A549 (cell line): ENCODE measurements around the gene DIO3. TPM values are rescaled to one million over a fixed set of nuclear protein-coding genes. Genes with fewer than 3 reads are reported as not detected.

Experiments
- ATAC-seq, 2 experiments: fragments of 200-7000 bp in 1 of 2; fragments of >200 bp in 1 of 2; cut with Nextera tagmentation in 1 of 2; cut with Tn5 transposase in 1 of 2; 3 replicates each; pipeline versions ENCODE4 v1.8.0 to v1.9.1; 2018 to 2020; ENCODE audit warnings: mild to moderate bottlenecking in 1 of 2, moderate library complexity in 1 of 2
- CTCF ChIA-PET: fragments of 300-600 bp; sonication (Branson Sonifier 250); formaldehyde crosslinking; extraction: SDS; loops from one replicate; lab custom pipeline; 2021; ENCODE audit warnings: antibody characterized with exemption, inconsistent platforms; lab: Yijun Ruan, JAX
- POLR2A ChIA-PET: fragments of 350-600 bp; formaldehyde crosslinking; extraction: SDS; loops from one replicate; lab custom pipeline; 2021; ENCODE audit warnings: antibody characterized with exemption, inconsistent platforms; lab: Yijun Ruan, JAX
- DNase-seq, 2 experiments: peaks; one replicate each; pipeline versions ENCODE4 v3.0.0 to v3.0.0-alpha.2; 2011 to 2016; ENCODE audit warnings: low read depth in 1 of 2, low spot score in 1 of 2
- FAIRE-seq: peaks from 2 replicates; lab custom pipeline; 2011; peaks lifted over from hg19 to GRCh38; lab: Jason Lieb, UNC
- H3K27ac ChIP-seq, 2 experiments: fragments of >200 bp; sonication (Bioruptor Twin); formaldehyde crosslinking; 3 replicates each; pipeline ENCODE4 v1.5.1; 2016 to 2017
- H3K4me1 ChIP-seq: fragments of >200 bp; sonication (Bioruptor Twin); formaldehyde crosslinking; 3 replicates; pipeline ENCODE4 v1.6.1; 2016
- H3K4me2 ChIP-seq: fragments of >200 bp; sonication (Bioruptor Twin); formaldehyde crosslinking; 3 replicates; pipeline ENCODE4 v1.6.1; 2016
- H3K4me3 ChIP-seq: fragments of >200 bp; sonication (Bioruptor Twin); formaldehyde crosslinking; 3 replicates; pipeline ENCODE4 v1.5.1; 2016
- H3K9me3 ChIP-seq: fragments of >200 bp; sonication (Bioruptor Twin); formaldehyde crosslinking; 3 replicates; pipeline ENCODE4 v1.6.1; 2016
- BHLHE40 ChIP-seq: IDR thresholded peaks from 2 replicates; pipeline ENCODE4 v1.6.1; 2012; ENCODE audit warnings: low read depth, low read length, inconsistent platforms
- CBX2 ChIP-seq: fragments of 200-600 bp; sonication (generic); IDR thresholded peaks from 2 replicates; pipeline ENCODE4 v1.6.1; 2016; ENCODE audit warnings: low read depth, mild to moderate bottlenecking, borderline replicate concordance
- CHD2 ChIP-seq: fragments of 150-350 bp; IDR thresholded peaks from 2 replicates; pipeline ENCODE4 v1.6.1; 2014; ENCODE audit warnings: low read length; ENCODE audit not compliant: partially characterized antibody
- CTCF ChIP-seq: fragments of >200 bp; sonication (Bioruptor Twin); formaldehyde crosslinking; IDR thresholded peaks from 3 replicates; pipeline ENCODE4 v1.5.1; 2016
- GATA3 ChIP-seq: IDR thresholded peaks from 2 replicates; pipeline ENCODE4 v1.6.1; 2012; ENCODE audit warnings: borderline replicate concordance
- HDAC2 ChIP-seq: fragments of 200-600 bp; sonication (generic); IDR thresholded peaks from 2 replicates; pipeline ENCODE4 v1.6.1; 2016
- HES2 ChIP-seq: fragments of >200 bp; sonication (Bioruptor Twin); formaldehyde crosslinking; IDR thresholded peaks from 2 replicates; pipeline ENCODE4 v1.6.1; 2016
- HMGXB4 ChIP-seq: fragments of 250-450 bp; sonication (Bioruptor Pico); IDR thresholded peaks from 2 replicates; pipeline ENCODE4 v1.5.0; 2021; ENCODE audit warnings: mild to moderate bottlenecking, moderate library complexity, borderline replicate concordance
- HOXA7 ChIP-seq: fragments of 250-450 bp; sonication (Bioruptor Pico); IDR thresholded peaks from 2 replicates; pipeline ENCODE4 v1.5.0; 2020; ENCODE audit warnings: mild to moderate bottlenecking, moderate library complexity
- HOXB13 ChIP-seq: fragments of 250-450 bp; sonication (Bioruptor Pico); IDR thresholded peaks from 2 replicates; pipeline ENCODE4 v1.5.0; 2020; ENCODE audit warnings: low read depth, mild to moderate bottlenecking, moderate library complexity
- KDM5A ChIP-seq: fragments of 200-600 bp; sonication (generic); IDR thresholded peaks from 2 replicates; pipeline ENCODE4 v1.6.1; 2016; ENCODE audit warnings: antibody characterized with exemption, mild to moderate bottlenecking
- MAFK ChIP-seq: fragments of 450-650 bp; IDR thresholded peaks from 2 replicates; pipeline ENCODE4 v1.6.1; 2014; ENCODE audit not compliant: partially characterized antibody
- MAZ ChIP-seq: fragments of 150-350 bp; IDR thresholded peaks from 2 replicates; pipeline ENCODE4 v1.6.1; 2014; ENCODE audit warnings: antibody characterized with exemption, low read depth, low read length, borderline replicate concordance
- PBX3 ChIP-seq: IDR thresholded peaks from 2 replicates; pipeline ENCODE4 v1.6.1; 2012
- RAD21 ChIP-seq, 2 experiments: fragments of >200 bp in 1 of 2; sonication (Bioruptor Twin) in 1 of 2; formaldehyde crosslinking in 1 of 2; IDR thresholded peaks in 1 of 2; conservative IDR thresholded peaks in 1 of 2; 2 replicates in 1 of 2; 3 replicates in 1 of 2; pipeline ENCODE4 v1.6.1; 2012 to 2018; ENCODE audit warnings: inconsistent platforms in 1 of 2
- RARB ChIP-seq: fragments of 250-450 bp; sonication (Bioruptor Pico); IDR thresholded peaks from 2 replicates; pipeline ENCODE4 v1.8.0; 2021; ENCODE audit warnings: mild to moderate bottlenecking, moderate library complexity
- REST ChIP-seq: fragments of 200-600 bp; sonication (generic); IDR thresholded peaks from 2 replicates; pipeline ENCODE4 v1.6.1; 2016; ENCODE audit warnings: antibody characterized with exemption, mild to moderate bottlenecking, moderate library complexity
- RFX5 ChIP-seq: fragments of 450-650 bp; IDR thresholded peaks from 2 replicates; pipeline ENCODE4 v1.7.1; 2014; ENCODE audit warnings: antibody characterized with exemption, mild to moderate bottlenecking, moderate library complexity
- RNF2 ChIP-seq: fragments of 200-600 bp; sonication (generic); IDR thresholded peaks from 2 replicates; pipeline ENCODE4 v1.6.1; 2016; ENCODE audit warnings: low read depth, mild to moderate bottlenecking, antibody characterized with exemption, moderate library complexity, borderline replicate concordance
- TP53 ChIP-seq: fragments of 250-450 bp; sonication (Bioruptor Pico); IDR thresholded peaks from 2 replicates; pipeline ENCODE4 v1.5.0; 2021; ENCODE audit warnings: mild to moderate bottlenecking, moderate library complexity
- ZNF302 ChIP-seq: fragments of 250-450 bp; sonication (Bioruptor Pico); IDR thresholded peaks from 2 replicates; pipeline ENCODE4 v1.9.0; 2021; ENCODE audit warnings: inconsistent platforms, mild to moderate bottlenecking, moderate library complexity
- ZSCAN20 ChIP-seq: fragments of 250-450 bp; sonication (Bioruptor Pico); IDR thresholded peaks from 2 replicates; pipeline ENCODE4 v1.8.0; 2022; ENCODE audit warnings: mild to moderate bottlenecking, moderate library complexity
- WGBS: methylation state at CpG from one replicate; pipeline ENCODE4 v1.1.6; 2017; ENCODE audit errors: missing lambda C conversion rate; 5-methylcytosine and 5-hydroxymethylcytosine counted together
- polyA plus RNA-seq, 4 experiments: library from polyadenylated mRNA; depleted of rRNA in 3 of 4; stranded (reverse); fragments of >200 nt; fragmentation: RNase III in 1 of 4; extraction: RNeasy Plus Mini Kit Qiagen cat#74134 plus additional on column Dnase treatment in 1 of 4; gene quantifications; 2 replicates in 3 of 4; 3 replicates in 1 of 4; pipeline ENCODE4 v1.2.3, GENCODE V29; 2011 to 2017

DIO3 gene
- polyA plus RNA-seq, 2 of the 4 experiments (the other 2 are of a cell fraction) = 0.04 to 0.09 TPM

GRCh38 chr14:101514136-101514535, 47.2 kb upstream of the DIO3 start:
- TF ChIP-seq PBX3 (no peak), GATA3 (no peak), CHD2 (no peak)
- ChIA-PET CTCF (no interaction called here), POLR2A (no interaction called here)
- 100% methylated on average over 1 of the region's 5 CpGs for WGBS
- DNase-seq (no peak), FAIRE-seq (no peak), ATAC-seq (no peak)
- Histone ChIP-seq H3K4me3 (no peak overlapping the region), H3K4me2 (no peak overlapping the region), H3K4me1 (no peaks in the 10 kb centered on the region), H3K9me3 (peaks cover 9% of the 10 kb centered on the region), H3K27ac (0 out of 6 replicates have a peak overlapping the region, but pooled peaks of 1 of the 2 experiments have one; percentile 16)

GRCh38 chr14:101516401-101516800, 44.9 kb upstream of the DIO3 start:
- no peak for FAIRE-seq
- ChIA-PET CTCF (interaction anchor here (0.8 to 1.6 kb wide), 2 partner anchors 17 to 111 kb away, joined by 3 to 4 read pairs; no protein-coding TSS in a partner anchor), POLR2A (no interaction called here)
- Histone ChIP-seq H3K4me3 (no peak overlapping the region), H3K27ac (no peak overlapping the region), H3K9me3 (peaks cover 9% of the 10 kb centered on the region), H3K4me2 (no peak overlapping the region), H3K4me1 (no peaks in the 10 kb centered on the region)
- no peak for ATAC-seq
- WGBS = 87% methylated on average over 9 of the region's 9 CpGs
- DNase-seq = no peak
- TF ChIP-seq HDAC2 = no peak
- TF ChIP-seq HMGXB4 = no peak
- no peak for TF ChIP-seq ZSCAN20 (CRISPR knock-in tag)
- TF ChIP-seq HOXB13 (CRISPR knock-in tag) = no peak
- TF ChIP-seq ZNF302 = no peak
- no peak for TF ChIP-seq HES2
- TF ChIP-seq HOXA7 (CRISPR knock-in tag) = no peak
- no peak for TF ChIP-seq REST
- TF ChIP-seq CTCF = no peak
- TF ChIP-seq MAZ = no peak
- TF ChIP-seq CHD2 = no peak
- TF ChIP-seq RAD21 (conservative IDR thresholded peaks at IDR 0.05 in 1 of 2, IDR thresholded peaks at IDR 0.05 in 1 of 2) = no peak
- no peak for TF ChIP-seq RNF2
- no peak for TF ChIP-seq BHLHE40
- TF ChIP-seq CBX2 = no peak
- no peak for TF ChIP-seq MAFK
- TF ChIP-seq TP53 (CRISPR knock-in tag) = no peak
- no peak for TF ChIP-seq RFX5
- TF ChIP-seq KDM5A = no peak
- no peak for TF ChIP-seq RARB
